ENCODE measurements around the gene GSTCD. TPM values are rescaled to one million over a fixed set of nuclear protein-coding genes. Genes with fewer than 3 reads are reported as not detected.

GSTCD gene
- total and polyA plus RNA-seq, 9 of the 15 experiments (the other 6 are each of a cell fraction or from before 2014, with no cell fraction given) = 4.5 to 36.3 (median 16.0) TPM

- TF ChIP-seq ZNF407 (IDR thresholded peaks at IDR 0.05; ENCODE audit: low read depth) (no peak), KDM4B (IDR thresholded peaks at IDR 0.05; ENCODE audit: borderline replicate concordance in 2 of 2, low read depth in 1 of 2) (no peak), ZBTB33 (CRISPR knock-in tag; IDR thresholded peaks at IDR 0.05) (no peak), ZNF551 (CRISPR knock-in tag; IDR thresholded peaks at IDR 0.05) (no peak), ZNF253 (CRISPR knock-in tag; conservative IDR thresholded peaks at IDR 0.05) (no peak)
Measured at GRCh38 chr4:105712766-105713165, 4.2 kb downstream of the GSTCD start (continued).
